BE2C (cell line): Measurements from ENCODE around the gene MYO5B.
"Not testable (repeated sequence)": the region's sequence is repeated elsewhere in the genome, so short reads cannot be mapped to it uniquely, and the experiment has no call there.

Experiments used
- DNase-seq: peaks from one replicate; pipeline ENCODE4 v3.0.0-alpha.2; 2020
- H3K27me3 ChIP-seq: fragments of 250-450 bp; sonication (Bioruptor Pico); 2 replicates; pipeline ENCODE4 v1.5.1; 2020; ENCODE audit warnings: mild to moderate bottlenecking
- H3K36me3 ChIP-seq: fragments of 250-450 bp; sonication (Bioruptor Pico); 2 replicates; pipeline ENCODE4 v1.5.1; 2020; ENCODE audit warnings: mild to moderate bottlenecking
- H3K4me1 ChIP-seq: fragments of 250-450 bp; sonication (Bioruptor Pico); 2 replicates; pipeline ENCODE4 v1.5.1; 2020
- H3K4me3 ChIP-seq: 2 replicates; pipeline ENCODE4 v1.5.1; 2011; ENCODE audit warnings: low read depth, low read length
- H3K9me3 ChIP-seq: fragments of 250-450 bp; sonication (Bioruptor Pico); 2 replicates; pipeline ENCODE4 v1.5.1; 2020
- TF ChIP-seq, protein P1 (sequence below): IDR thresholded peaks from 2 replicates; pipeline ENCODE4 v1.5.1; 2012; ENCODE audit warnings: mild to moderate bottlenecking, low read depth, low read length

The MYO5B gene

DNA sequence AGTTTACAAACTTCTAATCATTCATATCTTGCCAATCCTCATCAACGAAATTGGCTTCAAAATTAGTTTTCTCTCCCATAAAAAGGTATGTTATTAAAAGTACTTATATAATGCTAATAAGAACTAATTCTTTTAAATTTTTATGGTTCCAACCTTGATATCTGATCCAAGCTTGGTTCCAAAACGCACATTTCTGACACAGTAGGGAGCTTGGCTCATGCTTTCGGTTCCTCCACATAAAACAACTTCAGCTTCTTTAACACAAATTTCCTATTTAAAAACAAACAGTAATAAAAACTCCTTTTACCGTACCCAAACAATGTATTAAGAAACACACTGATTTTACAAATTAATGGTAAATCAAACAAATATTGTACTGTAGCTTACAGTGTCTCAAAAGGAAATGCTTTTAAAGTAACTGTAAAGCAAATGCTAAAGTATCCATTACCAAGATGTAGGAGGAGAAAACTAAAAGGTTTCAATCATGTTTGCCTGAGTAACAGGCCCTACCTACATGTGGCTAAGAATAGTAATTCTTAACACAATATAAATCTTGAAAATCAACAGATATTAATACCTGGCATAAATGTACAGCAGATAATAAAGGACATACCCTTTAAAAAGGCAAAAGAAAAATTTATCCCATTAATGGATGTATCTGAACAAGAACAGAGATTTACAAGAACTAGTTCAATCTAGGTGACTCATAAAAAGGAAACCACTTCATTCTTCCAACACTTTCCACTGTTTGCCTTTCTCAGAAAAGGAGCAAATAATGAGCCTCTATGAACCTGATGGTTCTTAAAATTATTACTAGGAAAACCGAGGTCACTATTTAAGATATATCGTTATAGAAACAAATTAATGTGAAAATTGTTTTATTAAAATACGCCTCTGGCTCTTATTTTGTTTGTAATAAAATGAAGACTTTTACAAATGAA, 399.1 kb downstream of the MYO5B start:
- no peak overlapping the region for H3K4me3 ChIP-seq
- H3K27me3 ChIP-seq: no peaks in the 10 kb centered on the region
- H3K9me3 ChIP-seq: no peaks in the 10 kb centered on the region
- no peaks in the 10 kb centered on the region for H3K4me1 ChIP-seq
- DNase-seq: no peak
- TF ChIP-seq, protein P1, sequence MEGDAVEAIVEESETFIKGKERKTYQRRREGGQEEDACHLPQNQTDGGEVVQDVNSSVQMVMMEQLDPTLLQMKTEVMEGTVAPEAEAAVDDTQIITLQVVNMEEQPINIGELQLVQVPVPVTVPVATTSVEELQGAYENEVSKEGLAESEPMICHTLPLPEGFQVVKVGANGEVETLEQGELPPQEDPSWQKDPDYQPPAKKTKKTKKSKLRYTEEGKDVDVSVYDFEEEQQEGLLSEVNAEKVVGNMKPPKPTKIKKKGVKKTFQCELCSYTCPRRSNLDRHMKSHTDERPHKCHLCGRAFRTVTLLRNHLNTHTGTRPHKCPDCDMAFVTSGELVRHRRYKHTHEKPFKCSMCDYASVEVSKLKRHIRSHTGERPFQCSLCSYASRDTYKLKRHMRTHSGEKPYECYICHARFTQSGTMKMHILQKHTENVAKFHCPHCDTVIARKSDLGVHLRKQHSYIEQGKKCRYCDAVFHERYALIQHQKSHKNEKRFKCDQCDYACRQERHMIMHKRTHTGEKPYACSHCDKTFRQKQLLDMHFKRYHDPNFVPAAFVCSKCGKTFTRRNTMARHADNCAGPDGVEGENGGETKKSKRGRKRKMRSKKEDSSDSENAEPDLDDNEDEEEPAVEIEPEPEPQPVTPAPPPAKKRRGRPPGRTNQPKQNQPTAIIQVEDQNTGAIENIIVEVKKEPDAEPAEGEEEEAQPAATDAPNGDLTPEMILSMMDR: no peak
- H3K36me3 ChIP-seq: no peaks in the 10 kb centered on the region; the same call in 1 of the 2 replicates

DNA sequence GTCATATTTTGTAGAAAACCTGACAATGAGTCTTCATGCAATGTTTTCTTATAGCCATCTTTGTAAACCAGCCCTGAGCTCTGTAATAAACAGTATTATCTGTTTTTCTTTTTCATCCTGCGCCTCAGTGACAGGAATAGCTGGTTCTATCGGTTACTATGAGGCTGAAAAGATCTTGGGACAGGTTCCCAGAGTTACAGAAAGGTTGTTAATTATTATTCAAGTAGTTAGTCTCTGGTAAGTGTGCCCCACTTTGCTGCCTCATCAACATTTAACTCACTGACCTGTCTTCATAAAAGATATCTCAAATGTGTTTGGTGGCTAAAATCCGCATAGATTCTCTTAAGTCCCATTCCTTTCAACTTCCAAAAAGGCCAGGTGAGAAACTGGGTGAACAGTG, 400.2 kb downstream of the MYO5B start:
- Histone ChIP-seq H3K9me3 (no peaks in the 10 kb centered on the region), H3K27me3 (no peaks in the 10 kb centered on the region), H3K36me3 (no peaks in the 10 kb centered on the region; the same call in 1 of the 2 replicates), H3K4me1 (no peaks in the 10 kb centered on the region), H3K4me3 (no peak overlapping the region)
- TF ChIP-seq, protein P1: no peak
- no peak for DNase-seq

DNA sequence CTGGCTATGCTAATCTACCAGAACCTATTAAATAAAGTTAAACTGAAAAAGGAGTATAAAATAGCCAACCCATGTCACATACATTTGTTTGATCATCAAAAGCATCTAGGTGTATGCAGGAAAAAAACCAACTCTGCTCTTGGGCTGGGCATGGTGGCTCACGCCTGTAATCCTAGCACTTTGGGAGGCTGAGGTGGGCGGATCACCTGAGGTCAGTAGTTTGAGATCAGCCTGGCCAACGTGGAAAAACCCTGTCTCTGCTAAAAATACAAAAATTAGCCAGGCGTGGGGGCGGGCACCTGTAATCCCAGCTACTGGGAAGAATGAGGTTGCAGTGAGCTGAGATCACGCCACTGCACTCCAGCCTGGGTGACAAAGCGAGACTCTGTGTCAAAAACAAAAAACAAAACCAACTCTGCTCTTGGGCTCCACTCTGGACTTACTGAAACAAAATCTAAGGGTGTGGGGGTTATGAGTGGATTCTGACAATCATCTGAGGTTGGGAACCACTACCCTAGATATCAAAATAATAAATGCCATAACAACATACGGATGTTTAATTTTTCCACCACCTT, 405.3 kb downstream of the MYO5B start:
- DNase-seq, H3K36me3 ChIP-seq, H3K27me3 ChIP-seq, H3K4me1 ChIP-seq, H3K9me3 ChIP-seq, H3K4me3 ChIP-seq: not testable (repeated sequence)

DNA sequence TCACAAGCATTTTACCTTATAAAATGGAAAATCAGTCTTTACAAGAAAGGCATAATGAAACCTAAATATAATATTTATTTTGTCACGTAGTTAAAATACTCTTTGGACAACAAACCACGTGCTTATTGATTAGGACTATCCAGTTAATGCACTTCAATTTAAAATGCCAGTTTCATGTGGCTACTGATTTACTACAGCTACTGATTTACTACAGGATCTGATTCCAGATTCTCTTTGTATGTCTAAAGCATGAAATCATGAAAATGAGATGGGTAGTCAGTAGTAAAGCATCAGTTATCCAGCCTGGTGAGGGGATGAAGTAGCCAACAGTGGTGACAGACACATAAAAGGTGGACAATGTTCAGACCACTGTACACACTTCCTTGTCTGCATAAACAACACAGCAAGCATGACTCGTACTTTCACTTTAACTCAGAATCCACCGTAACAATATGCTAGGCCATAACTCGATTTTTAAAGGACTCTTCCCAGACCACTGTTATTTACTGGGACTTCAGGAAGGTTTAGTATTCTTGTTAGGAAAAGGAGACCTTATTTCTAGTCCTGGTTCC, 406.5 kb downstream of the MYO5B start:
- Histone ChIP-seq H3K27me3 (no peaks in the 10 kb centered on the region), H3K9me3 (no peaks in the 10 kb centered on the region), H3K4me1 (no peaks in the 10 kb centered on the region), H3K36me3 (no peaks in the 10 kb centered on the region; the same call in 1 of the 2 replicates), H3K4me3 (no peak overlapping the region)
- TF ChIP-seq, protein P1: no peak
- DNase-seq: no peak

DNA sequence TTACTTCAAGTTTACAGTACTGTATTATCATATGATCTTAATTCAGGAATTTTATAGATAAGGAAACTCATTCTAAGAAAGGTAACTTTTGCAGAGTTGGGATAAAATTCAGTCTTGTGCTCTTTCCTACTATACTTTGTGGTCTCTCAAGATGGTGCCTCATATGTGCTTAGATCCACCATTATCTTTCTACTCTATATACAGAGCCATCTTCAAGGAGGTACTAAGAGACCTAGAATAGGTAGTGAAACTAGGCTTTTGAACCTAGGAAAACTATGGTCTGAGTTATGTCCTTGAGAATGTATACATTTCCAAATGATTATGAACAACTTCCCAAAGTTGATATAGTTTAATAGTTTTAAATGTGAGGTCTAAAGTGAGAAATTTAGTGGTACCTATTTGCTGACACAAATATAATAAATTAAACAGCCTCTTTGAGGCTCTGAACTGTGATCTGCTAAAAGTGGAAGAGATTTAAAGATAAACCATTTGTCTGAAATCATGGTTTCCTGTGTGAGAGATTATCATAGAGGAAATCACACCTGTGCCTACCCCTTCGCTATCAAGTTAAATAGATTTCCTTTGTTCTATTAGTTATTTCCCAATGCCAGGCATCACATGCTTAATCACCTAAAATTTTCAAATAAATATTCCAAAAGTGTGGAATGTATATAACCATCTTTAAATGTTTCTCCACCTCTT, 408.8 kb downstream of the MYO5B start:
- TF ChIP-seq, protein P1: no peak
- H3K36me3 ChIP-seq: no peaks in the 10 kb centered on the region; the same call in 1 of the 2 replicates
- no peak for DNase-seq

DNA sequence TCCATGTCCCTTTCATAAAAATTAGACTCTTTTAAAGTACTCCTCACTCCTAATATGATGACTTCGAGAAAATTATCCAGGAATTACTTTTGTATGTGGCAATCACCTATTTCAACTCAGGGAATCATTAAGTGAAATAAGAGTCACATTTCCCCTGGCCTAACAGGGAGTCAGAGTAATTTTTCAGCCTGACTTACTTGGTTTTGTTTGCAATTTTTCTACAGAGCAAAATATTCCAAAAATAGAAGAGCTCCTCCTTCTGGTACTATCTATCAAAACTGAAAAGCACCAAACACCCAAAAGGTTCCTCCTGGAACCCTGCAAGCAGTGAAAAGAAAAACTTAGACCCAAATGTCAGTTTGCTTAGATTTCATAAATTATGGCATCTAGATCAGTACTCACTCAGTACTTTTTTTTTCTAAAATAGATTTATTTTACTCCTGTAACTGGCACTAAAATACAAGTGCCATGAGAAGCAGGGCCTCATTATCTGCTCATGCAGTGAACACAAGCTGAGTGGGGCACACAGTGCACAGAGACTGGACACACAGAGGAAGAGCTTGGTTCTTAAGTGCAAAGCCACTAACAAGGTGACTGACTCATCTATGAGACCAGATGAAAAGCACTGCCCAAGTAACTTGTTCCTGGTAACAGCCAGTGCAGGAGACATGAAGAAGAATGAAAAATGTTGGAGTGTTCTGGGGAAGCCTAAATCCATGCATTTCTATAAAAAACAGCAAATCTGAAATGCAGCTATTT, 410.3 kb downstream of the MYO5B start:
- no peaks in the 10 kb centered on the region for H3K9me3 ChIP-seq
- TF ChIP-seq, protein P1: 0 out of 2 replicates have a peak, but pooled peaks have one; percentile 17
- H3K36me3 ChIP-seq: no peaks in the 10 kb centered on the region
- DNase-seq: no peak
- no peaks in the 10 kb centered on the region for H3K27me3 ChIP-seq
- no peak overlapping the region for H3K4me3 ChIP-seq
- no peaks in the 10 kb centered on the region for H3K4me1 ChIP-seq

More for the DNA sequence above, 408.8 kb downstream of the MYO5B start:
- Histone ChIP-seq H3K27me3 (no peaks in the 10 kb centered on the region), H3K9me3 (no peaks in the 10 kb centered on the region), H3K4me1 (no peaks in the 10 kb centered on the region), H3K4me3 (no peak overlapping the region)

DNA sequence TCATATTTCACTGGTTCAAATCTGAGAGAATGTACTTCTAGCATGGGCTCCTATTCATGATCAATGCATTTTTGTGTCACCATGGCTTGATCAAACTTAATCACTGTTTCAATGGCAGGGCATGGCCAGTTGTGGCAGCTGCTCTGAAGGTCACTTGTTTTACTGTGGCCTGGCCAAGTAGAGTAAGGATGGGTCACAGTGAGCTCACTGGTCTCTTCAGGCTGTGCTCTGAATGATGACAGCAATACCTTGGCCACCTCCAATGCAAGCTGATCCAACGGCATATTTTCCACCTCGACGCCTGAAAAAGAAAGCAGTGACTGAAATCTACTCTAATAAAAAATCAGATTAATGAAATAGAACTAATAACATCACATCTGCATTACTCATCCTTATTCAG, 411.3 kb downstream of the MYO5B start:
- H3K4me3 ChIP-seq, H3K27me3 ChIP-seq, H3K9me3 ChIP-seq, DNase-seq, H3K4me1 ChIP-seq, H3K36me3 ChIP-seq: not testable (repeated sequence)
